ENCODE data around the gene TRIM29. TPM values are rescaled to one million over a fixed set of nuclear protein-coding genes. Genes with fewer than 3 reads are reported as not detected.

TRIM29 gene
- total RNA-seq, 1 donor from 2014 or later: not detected

- no peak for DNase-seq (ENCODE audit: low spot score)
- Mint-ChIP-seq H3K9me3 (ENCODE audit: unreplicated experiment) (no peaks in the 10 kb centered on the region), H3K36me3 (ENCODE audit: low read depth, unreplicated experiment) (no peaks in the 10 kb centered on the region), H3K4me1 (ENCODE audit: unreplicated experiment) (peaks cover 3% of the 10 kb centered on the region), H3K27me3 (ENCODE audit: unreplicated experiment) (peaks cover 9% of the 10 kb centered on the region), H3K4me3 (ENCODE audit: unreplicated experiment) (no peak overlapping the region), H3K27ac (ENCODE audit: unreplicated experiment) (no peak overlapping the region)
- TF ChIP-seq, protein P1, sequence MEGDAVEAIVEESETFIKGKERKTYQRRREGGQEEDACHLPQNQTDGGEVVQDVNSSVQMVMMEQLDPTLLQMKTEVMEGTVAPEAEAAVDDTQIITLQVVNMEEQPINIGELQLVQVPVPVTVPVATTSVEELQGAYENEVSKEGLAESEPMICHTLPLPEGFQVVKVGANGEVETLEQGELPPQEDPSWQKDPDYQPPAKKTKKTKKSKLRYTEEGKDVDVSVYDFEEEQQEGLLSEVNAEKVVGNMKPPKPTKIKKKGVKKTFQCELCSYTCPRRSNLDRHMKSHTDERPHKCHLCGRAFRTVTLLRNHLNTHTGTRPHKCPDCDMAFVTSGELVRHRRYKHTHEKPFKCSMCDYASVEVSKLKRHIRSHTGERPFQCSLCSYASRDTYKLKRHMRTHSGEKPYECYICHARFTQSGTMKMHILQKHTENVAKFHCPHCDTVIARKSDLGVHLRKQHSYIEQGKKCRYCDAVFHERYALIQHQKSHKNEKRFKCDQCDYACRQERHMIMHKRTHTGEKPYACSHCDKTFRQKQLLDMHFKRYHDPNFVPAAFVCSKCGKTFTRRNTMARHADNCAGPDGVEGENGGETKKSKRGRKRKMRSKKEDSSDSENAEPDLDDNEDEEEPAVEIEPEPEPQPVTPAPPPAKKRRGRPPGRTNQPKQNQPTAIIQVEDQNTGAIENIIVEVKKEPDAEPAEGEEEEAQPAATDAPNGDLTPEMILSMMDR (IDR thresholded peaks at IDR 0.05; ENCODE audit: unreplicated experiment): no peak
Observed at GRCh38 chr11:120125509-120125908, 12.4 kb downstream of the TRIM29 start.

GRCh38 chr11:120125024-120125423, 12.9 kb downstream of the TRIM29 start:
- H3K9me3 Mint-ChIP-seq (ENCODE audit: unreplicated experiment): no peaks in the 10 kb centered on the region
- H3K4me3 Mint-ChIP-seq (ENCODE audit: unreplicated experiment): no peak overlapping the region
- TF ChIP-seq, protein P1 (IDR thresholded peaks at IDR 0.05; ENCODE audit: unreplicated experiment): no peak
- H3K27me3 Mint-ChIP-seq (ENCODE audit: unreplicated experiment): peaks cover 14% of the 10 kb centered on the region
- H3K4me1 Mint-ChIP-seq (ENCODE audit: unreplicated experiment): peaks cover 3% of the 10 kb centered on the region
- DNase-seq (ENCODE audit: low spot score): no peak
- no peaks in the 10 kb centered on the region for H3K36me3 Mint-ChIP-seq (ENCODE audit: low read depth, unreplicated experiment)
- H3K27ac Mint-ChIP-seq (ENCODE audit: unreplicated experiment): no peak overlapping the region

GRCh38 chr11:120124355-120124754, 13.6 kb downstream of the TRIM29 start:
- Mint-ChIP-seq H3K27ac (ENCODE audit: unreplicated experiment) (no peak overlapping the region), H3K9me3 (ENCODE audit: unreplicated experiment) (no peaks in the 10 kb centered on the region), H3K4me1 (ENCODE audit: unreplicated experiment) (peaks cover 3% of the 10 kb centered on the region), H3K36me3 (ENCODE audit: low read depth, unreplicated experiment) (no peaks in the 10 kb centered on the region), H3K4me3 (ENCODE audit: unreplicated experiment) (no peak overlapping the region), H3K27me3 (ENCODE audit: unreplicated experiment) (peaks cover 17% of the 10 kb centered on the region)
- DNase-seq (ENCODE audit: low spot score): no peak
- TF ChIP-seq, protein P1 (IDR thresholded peaks at IDR 0.05; ENCODE audit: unreplicated experiment): no peak

DNA sequence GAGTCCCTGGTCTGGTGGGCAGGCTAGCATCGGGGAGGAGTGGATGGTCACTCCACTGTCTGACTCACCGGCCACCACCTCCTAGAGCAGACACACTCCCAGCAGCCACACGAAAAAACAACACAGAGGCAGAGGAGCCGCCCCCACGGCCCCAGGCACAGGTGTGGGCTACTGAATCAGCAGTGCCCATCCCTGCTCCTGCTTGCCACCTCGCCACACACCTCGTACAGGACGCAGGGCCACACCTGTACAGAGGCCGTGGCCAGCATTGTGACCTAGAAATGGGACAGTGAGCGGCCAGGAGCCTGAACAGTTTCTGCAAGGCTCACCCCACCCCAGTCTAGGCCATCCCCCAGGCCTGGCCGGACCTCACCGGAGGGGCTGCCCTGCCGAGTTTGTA, 14.0 kb downstream of the TRIM29 start:
- Mint-ChIP-seq H3K4me3 (ENCODE audit: unreplicated experiment) (no peak overlapping the region), H3K9me3 (ENCODE audit: unreplicated experiment) (no peaks in the 10 kb centered on the region), H3K27ac (ENCODE audit: unreplicated experiment) (no peak overlapping the region), H3K27me3 (ENCODE audit: unreplicated experiment) (peaks cover 17% of the 10 kb centered on the region), H3K36me3 (ENCODE audit: low read depth, unreplicated experiment) (no peaks in the 10 kb centered on the region), H3K4me1 (ENCODE audit: unreplicated experiment) (peaks cover 3% of the 10 kb centered on the region)
- no peak for DNase-seq (ENCODE audit: low spot score)
- TF ChIP-seq, protein P1 (IDR thresholded peaks at IDR 0.05; ENCODE audit: unreplicated experiment): no peak

- TF ChIP-seq, protein P1 (IDR thresholded peaks at IDR 0.05; ENCODE audit: unreplicated experiment): no peak
- Mint-ChIP-seq H3K27me3 (ENCODE audit: unreplicated experiment) (peaks cover 18% of the 10 kb centered on the region), H3K4me3 (ENCODE audit: unreplicated experiment) (no peak overlapping the region), H3K27ac (ENCODE audit: unreplicated experiment) (peak overlapping the region; percentile 63), H3K36me3 (ENCODE audit: low read depth, unreplicated experiment) (no peaks in the 10 kb centered on the region), H3K4me1 (ENCODE audit: unreplicated experiment) (peaks cover 3% of the 10 kb centered on the region), H3K9me3 (ENCODE audit: unreplicated experiment) (no peaks in the 10 kb centered on the region)
- DNase-seq (ENCODE audit: low spot score): no peak
Observed at GRCh38 chr11:120122924-120123683, 14.8 kb downstream of the TRIM29 start.

Measured in endothelial cell (in vitro differentiated cells).